OCI-LY1 (cell line): ENCODE measurements around the gene PRRC2A.

Experiments used
- H2AFZ ChIP-seq: fragments of 200-600 bp; sonication (generic), shearing (Covaris generic); 2 replicates; pipeline ENCODE4 v1.6.0; 2014; ENCODE audit warnings: antibody characterized with exemption, mild to moderate bottlenecking, low read length
- H3F3A ChIP-seq: fragments of 200-600 bp; sonication (generic), shearing (Covaris generic); 2 replicates; pipeline ENCODE4 v1.6.0; 2014; ENCODE audit warnings: mild to moderate bottlenecking, antibody characterized with exemption, low read length, moderate library complexity; ENCODE audit not compliant: insufficient read depth
- H3K27ac ChIP-seq: fragments of 200-600 bp; sonication (generic); 2 replicates; pipeline ENCODE4 v1.5.1; 2014; ENCODE audit warnings: low read length, mixed run types, mild to moderate bottlenecking, low read depth; ENCODE audit not compliant: poor library complexity, severe bottlenecking
- H3K27me3 ChIP-seq: fragments of 200-600 bp; sonication (generic); 2 replicates; pipeline ENCODE4 v1.6.0; 2014; ENCODE audit warnings: antibody characterized with exemption, mild to moderate bottlenecking, low read length, moderate library complexity; ENCODE audit not compliant: insufficient read depth
- H3K36me3 ChIP-seq: fragments of 200-600 bp; sonication (generic); 2 replicates; pipeline ENCODE4 v1.6.1; 2014; ENCODE audit warnings: mild to moderate bottlenecking, antibody characterized with exemption, low read length, moderate library complexity, mixed read lengths; ENCODE audit not compliant: insufficient read depth
- H3K4me1 ChIP-seq: fragments of 200-600 bp; sonication (generic); 2 replicates; pipeline ENCODE4 v1.5.1; 2014; ENCODE audit warnings: mild to moderate bottlenecking, low read length, moderate library complexity; ENCODE audit not compliant: insufficient read depth, severe bottlenecking
- H3K4me2 ChIP-seq: fragments of 200-600 bp; sonication (generic), shearing (Covaris generic); 2 replicates; pipeline ENCODE4 v1.6.1; 2014; ENCODE audit warnings: low read length
- H3K4me3 ChIP-seq: fragments of 200-600 bp; sonication (generic); 2 replicates; pipeline ENCODE4 v1.5.1; 2014; ENCODE audit warnings: low read length, low read depth, mild to moderate bottlenecking, mixed read lengths; ENCODE audit not compliant: poor library complexity, severe bottlenecking
- H3K79me2 ChIP-seq: fragments of 200-600 bp; shearing (Covaris generic); 2 replicates; pipeline ENCODE4 v1.6.1; 2016; ENCODE audit warnings: mixed run types, low read length, mixed read lengths; ENCODE audit not compliant: insufficient read depth
- H3K9ac ChIP-seq: fragments of 200-600 bp; sonication (generic), shearing (Covaris generic); 2 replicates; pipeline ENCODE4 v1.6.1; 2014; ENCODE audit warnings: mild to moderate bottlenecking, low read length, mixed read lengths
- H3K9me2 ChIP-seq: fragments of 200-600 bp; sonication (generic), shearing (Covaris generic); 2 replicates; pipeline ENCODE4 v1.6.1; 2014; ENCODE audit warnings: low read depth, mild to moderate bottlenecking, low read length, mixed read lengths
- H3K9me3 ChIP-seq: fragments of 200-600 bp; shearing (Covaris generic); 2 replicates; pipeline ENCODE4 v1.6.1; 2014; ENCODE audit warnings: low read length, mixed read lengths
- H4K20me1 ChIP-seq: fragments of 200-600 bp; sonication (generic), shearing (Covaris generic); 2 replicates; pipeline ENCODE4 v1.6.0; 2016; ENCODE audit warnings: mild to moderate bottlenecking, low read length; ENCODE audit not compliant: insufficient read depth
- CTCF ChIP-seq: fragments of 200-600 bp; sonication (generic), shearing (Covaris generic); IDR thresholded peaks from 2 replicates; pipeline ENCODE4 v1.5.1; 2017; ENCODE audit warnings: mild to moderate bottlenecking, antibody characterized with exemption, low read length, moderate library complexity, mixed read lengths
- EZH2 ChIP-seq: fragments of 200-600 bp; sonication (generic), shearing (Covaris generic); IDR thresholded peaks from 2 replicates; pipeline ENCODE4 v1.8.0; 2017; ENCODE audit warnings: borderline replicate concordance, mixed run types, mild to moderate bottlenecking, antibody characterized with exemption, low read length, moderate library complexity, mixed read lengths

The PRRC2A gene

GRCh38 chr6:31580807-31581433 lies 39.6 kb upstream of the PRRC2A start:
- H3K9me3 ChIP-seq = no peaks in the 10 kb centered on the region
- no peaks in the 10 kb centered on the region for H3K79me2 ChIP-seq
- peak overlapping the region; percentile 96 for H3K27ac ChIP-seq
- H4K20me1 ChIP-seq = no peaks in the 10 kb centered on the region
- no peaks in the 10 kb centered on the region for H3K36me3 ChIP-seq
- no peak overlapping the region for H2AFZ ChIP-seq
- peak overlapping the region; percentile 88 for H3K9ac ChIP-seq
- peak overlapping the region; percentile 92 for H3K4me3 ChIP-seq
- peak overlapping the region; percentile 88 for H3K4me2 ChIP-seq
- H3F3A ChIP-seq = no peaks in the 10 kb centered on the region
- no peaks in the 10 kb centered on the region for H3K9me2 ChIP-seq
- H3K4me1 ChIP-seq = peaks cover 60% of the 10 kb centered on the region
- no peaks in the 10 kb centered on the region for H3K27me3 ChIP-seq
- TF ChIP-seq CTCF (peak; percentile 95), EZH2 (no peak)

- TF ChIP-seq CTCF (no peak), EZH2 (no peak)
- no peaks in the 10 kb centered on the region for H4K20me1 ChIP-seq
- H3F3A ChIP-seq = no peaks in the 10 kb centered on the region
- H3K27ac ChIP-seq = peak overlapping the region; percentile 96
- no peaks in the 10 kb centered on the region for H3K9me3 ChIP-seq
- no peaks in the 10 kb centered on the region for H3K36me3 ChIP-seq
- H3K4me3 ChIP-seq = peak overlapping the region; percentile 92
- no peaks in the 10 kb centered on the region for H3K27me3 ChIP-seq
- H3K79me2 ChIP-seq = no peaks in the 10 kb centered on the region
- H3K9ac ChIP-seq = peak overlapping the region; percentile 88
- H3K9me2 ChIP-seq = no peaks in the 10 kb centered on the region
- H2AFZ ChIP-seq = no peak overlapping the region
- peak overlapping the region; percentile 88 for H3K4me2 ChIP-seq
- peaks cover 62% of the 10 kb centered on the region for H3K4me1 ChIP-seq
Observed at GRCh38 chr6:31581434-31582229, 38.9 kb upstream of the PRRC2A start.

GRCh38 chr6:31582230-31582643 lies 38.3 kb upstream of the PRRC2A start, which contains the start of gene LTB:
Gene LTB (minus strand): TSS chr6:31582424. CDS start chr6:31582417, 7 bp downstream.
- H3K27ac ChIP-seq = peak within 1 kb of the TSS; percentile 96
- no peaks in the 10 kb centered on the region for H3F3A ChIP-seq
- no peaks in the 10 kb centered on the region for H3K9me2 ChIP-seq
- peaks cover 59% of the 10 kb centered on the region for H3K4me1 ChIP-seq
- H3K9ac ChIP-seq = peak within 1 kb of the TSS; percentile 88
- TF ChIP-seq EZH2 (no peak), CTCF (0 out of 2 replicates have a peak, but pooled peaks have one; percentile 4)
- no peaks in the 10 kb centered on the region for H3K79me2 ChIP-seq
- H3K9me3 ChIP-seq = no peaks in the 10 kb centered on the region
- no peaks in the 10 kb centered on the region for H3K27me3 ChIP-seq
- H3K4me2 ChIP-seq = peak within 1 kb of the TSS; percentile 88
- H2AFZ ChIP-seq = no peak within 1 kb of the TSS
- no peaks in the 10 kb centered on the region for H4K20me1 ChIP-seq
- peak within 1 kb of the TSS; percentile 92 for H3K4me3 ChIP-seq
- H3K36me3 ChIP-seq = no peaks in the 10 kb centered on the region
